Activated naive CD8-positive, alpha-beta T cell treated with anti-CD3 and anti-CD28 coated beads, Interleukin-2, amount 50 U/mL, for 24 hours (primary cell): ENCODE measurements around the gene CLIC1.

Experiments used
- ATAC-seq: fragments of 150-1000 bp; cut with Tn5 transposase; one replicate; pipeline ENCODE4 v1.10.0; 2021
- DNase-seq: peaks from one replicate; pipeline ENCODE4 v3.0.0; 2021
- H3K27ac Mint-ChIP-seq: one replicate; pipeline ENCODE4 v1.8.0; 2021; ENCODE audit warnings: mild to moderate bottlenecking, mixed read lengths
- H3K27me3 Mint-ChIP-seq: one replicate; pipeline ENCODE4 v1.8.0; 2021; ENCODE audit warnings: mixed read lengths
- H3K36me3 Mint-ChIP-seq: one replicate; pipeline ENCODE4 v1.8.0; 2021; ENCODE audit warnings: low read depth, mixed read lengths
- H3K4me1 Mint-ChIP-seq: one replicate; pipeline ENCODE4 v1.8.0; 2021; ENCODE audit warnings: mixed read lengths
- H3K4me3 Mint-ChIP-seq: one replicate; pipeline ENCODE4 v1.8.0; 2021; ENCODE audit warnings: mild to moderate bottlenecking, moderate library complexity, mixed read lengths
- H3K9me3 Mint-ChIP-seq: one replicate; pipeline ENCODE4 v1.8.0; 2021; ENCODE audit warnings: mixed read lengths

CLIC1 gene

DNA sequence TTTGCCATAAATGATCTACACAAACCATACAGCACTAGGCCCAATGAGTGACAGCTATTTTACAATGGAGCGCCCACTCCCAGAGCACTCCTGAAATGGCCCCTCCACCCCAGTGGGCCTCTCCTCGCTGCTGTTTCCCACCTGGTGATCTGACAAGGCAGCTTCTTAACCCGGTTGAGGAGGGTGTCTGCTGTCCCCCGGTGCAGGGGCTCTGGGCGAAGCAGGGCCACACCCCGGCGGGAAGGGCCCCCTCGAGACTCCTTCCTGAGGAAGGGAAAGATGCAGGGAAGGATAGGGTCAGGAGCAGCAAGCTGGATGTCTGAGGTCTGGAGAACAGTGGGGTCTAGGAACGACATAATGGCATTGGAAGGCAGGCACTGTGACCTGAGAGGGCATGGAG, 43.4 kb downstream of the CLIC1 start:
- peaks cover 16% of the 10 kb centered on the region for H3K4me1 Mint-ChIP-seq
- peaks cover 20% of the 10 kb centered on the region for H3K36me3 Mint-ChIP-seq
- no peak for ATAC-seq
- no peaks in the 10 kb centered on the region for H3K27me3 Mint-ChIP-seq
- no peaks in the 10 kb centered on the region for H3K9me3 Mint-ChIP-seq
- DNase-seq = no peak
- H3K27ac Mint-ChIP-seq = no peak overlapping the region
- H3K4me3 Mint-ChIP-seq = no peak overlapping the region

DNA sequence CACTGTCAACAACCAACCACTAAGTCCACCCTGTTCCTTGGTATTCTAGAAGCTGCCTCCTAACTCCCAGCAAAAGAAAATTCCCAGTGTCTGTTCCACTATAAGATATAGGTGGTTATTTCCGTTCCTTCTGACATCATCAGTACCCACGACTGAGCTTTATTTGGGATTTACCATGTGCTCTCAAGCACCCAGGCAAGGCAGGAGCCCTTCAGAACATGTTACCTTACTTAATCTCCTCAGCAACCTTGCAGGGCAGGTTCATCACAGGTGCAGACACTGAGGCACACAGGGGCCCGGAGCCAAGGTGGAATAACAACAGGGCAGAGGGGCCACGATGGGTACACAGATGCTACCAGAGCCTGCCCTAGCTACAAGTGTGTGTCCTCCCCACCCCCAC, 44.0 kb downstream of the CLIC1 start:
- Mint-ChIP-seq H3K27ac (no peak overlapping the region), H3K27me3 (no peaks in the 10 kb centered on the region), H3K4me1 (peaks cover 11% of the 10 kb centered on the region), H3K4me3 (no peak overlapping the region), H3K9me3 (no peaks in the 10 kb centered on the region), H3K36me3 (peaks cover 20% of the 10 kb centered on the region)
- no peak for DNase-seq
- ATAC-seq = no peak

DNA sequence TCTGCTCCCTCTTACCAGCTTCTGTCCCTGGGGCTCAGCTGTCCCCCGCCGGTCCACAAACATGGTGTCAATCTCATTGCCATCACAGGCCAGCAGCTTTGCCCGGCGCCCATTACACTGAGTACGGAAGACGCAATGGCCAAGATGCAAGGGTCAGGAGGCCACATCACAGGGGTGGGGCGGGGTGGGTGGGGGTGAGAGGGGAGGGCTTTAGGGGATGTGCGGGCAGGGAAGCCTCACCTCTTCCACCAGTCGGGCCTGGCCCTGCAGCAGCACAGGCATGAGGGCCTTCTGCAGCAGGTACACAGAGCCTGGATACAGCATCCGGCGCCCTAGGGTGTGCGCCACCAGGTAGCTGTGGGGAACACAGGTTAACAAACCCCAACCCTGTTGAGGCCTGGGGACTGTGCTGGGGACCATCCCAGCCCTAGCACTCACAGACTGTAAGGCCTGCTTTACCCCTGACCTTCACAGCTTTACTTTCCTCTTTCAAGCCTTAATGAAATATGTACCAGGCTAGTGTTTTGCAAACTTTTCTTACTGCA, 44.7 kb downstream of the CLIC1 start:
- Mint-ChIP-seq H3K27ac (no peak overlapping the region), H3K9me3 (no peaks in the 10 kb centered on the region), H3K36me3 (peaks cover 19% of the 10 kb centered on the region), H3K4me1 (peaks cover 10% of the 10 kb centered on the region), H3K4me3 (no peak overlapping the region), H3K27me3 (no peaks in the 10 kb centered on the region)
- DNase-seq (no peak), ATAC-seq (no peak)

DNA sequence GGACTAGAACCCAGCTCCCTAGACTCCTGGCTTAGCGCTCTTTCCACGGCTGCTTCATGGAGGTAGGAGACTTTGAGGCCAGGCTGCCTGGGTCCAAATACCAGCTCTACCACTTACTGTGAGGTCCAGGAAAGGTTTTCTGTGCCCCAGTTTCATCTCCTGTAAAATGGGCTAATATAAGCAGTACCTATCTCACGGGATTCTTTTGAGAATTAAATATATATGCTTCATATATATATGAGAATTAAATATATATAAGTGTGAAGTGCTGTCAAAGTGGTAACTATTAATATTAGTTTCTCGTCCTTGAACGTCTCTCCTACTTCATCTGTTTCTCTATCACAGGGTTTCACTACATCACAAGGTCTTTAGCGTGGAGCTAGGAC, 45.3 kb downstream of the CLIC1 start:
- ATAC-seq = no peak
- no peak overlapping the region for H3K27ac Mint-ChIP-seq
- no peak overlapping the region for H3K4me3 Mint-ChIP-seq

DNA sequence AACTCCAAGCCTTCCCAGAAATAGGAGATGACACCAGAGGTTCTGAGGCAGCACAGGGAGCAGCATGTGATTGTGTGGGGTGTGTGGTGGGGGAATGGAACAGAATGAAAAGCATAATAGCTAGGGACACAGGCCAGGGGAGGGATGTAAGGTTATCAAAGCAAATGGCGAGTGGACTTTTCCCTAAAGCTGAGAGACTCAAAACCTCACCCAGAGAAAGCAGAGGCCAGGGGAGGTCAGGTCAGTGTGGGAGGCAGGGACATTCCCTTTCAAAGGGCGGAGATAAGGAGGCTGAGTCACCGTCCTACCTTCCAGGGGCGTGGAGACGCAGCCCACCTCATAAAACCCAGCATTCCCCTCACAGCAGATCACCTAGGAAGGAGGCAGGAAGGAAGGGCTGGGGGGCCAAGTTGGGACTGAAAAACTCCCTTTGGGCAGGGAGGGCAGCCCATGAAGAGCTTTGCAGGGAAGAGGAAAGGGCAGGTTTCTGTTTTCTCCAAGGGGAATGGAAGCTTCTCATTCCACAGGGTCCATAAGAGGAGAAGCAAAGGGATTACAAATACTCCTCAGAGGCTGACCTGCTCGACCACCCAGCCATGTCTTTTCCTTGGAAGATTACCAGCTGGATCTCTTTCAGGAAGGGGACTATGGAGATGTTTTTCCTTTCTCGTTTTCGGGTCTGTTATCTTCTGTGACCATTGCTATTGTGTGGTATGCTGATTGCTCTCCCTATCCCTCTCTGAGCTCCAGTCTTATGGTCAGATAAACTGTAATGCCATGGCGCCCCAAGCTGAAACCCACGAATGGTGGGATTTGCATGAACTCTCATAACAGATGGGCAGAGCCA, 45.9 kb downstream of the CLIC1 start:
- no peaks in the 10 kb centered on the region for H3K27me3 Mint-ChIP-seq
- peaks cover 10% of the 10 kb centered on the region for H3K4me1 Mint-ChIP-seq
- peaks cover 15% of the 10 kb centered on the region for H3K36me3 Mint-ChIP-seq
- no peak for DNase-seq
- no peak overlapping the region for H3K4me3 Mint-ChIP-seq
- H3K27ac Mint-ChIP-seq = peak overlapping the region; percentile 59
- peak; percentile 44 for ATAC-seq
- no peaks in the 10 kb centered on the region for H3K9me3 Mint-ChIP-seq

More for the DNA sequence above, 45.3 kb downstream of the CLIC1 start:
- Mint-ChIP-seq H3K27me3 (no peaks in the 10 kb centered on the region), H3K9me3 (no peaks in the 10 kb centered on the region), H3K4me1 (peaks cover 10% of the 10 kb centered on the region), H3K36me3 (peaks cover 18% of the 10 kb centered on the region)
- DNase-seq = no peak

DNA sequence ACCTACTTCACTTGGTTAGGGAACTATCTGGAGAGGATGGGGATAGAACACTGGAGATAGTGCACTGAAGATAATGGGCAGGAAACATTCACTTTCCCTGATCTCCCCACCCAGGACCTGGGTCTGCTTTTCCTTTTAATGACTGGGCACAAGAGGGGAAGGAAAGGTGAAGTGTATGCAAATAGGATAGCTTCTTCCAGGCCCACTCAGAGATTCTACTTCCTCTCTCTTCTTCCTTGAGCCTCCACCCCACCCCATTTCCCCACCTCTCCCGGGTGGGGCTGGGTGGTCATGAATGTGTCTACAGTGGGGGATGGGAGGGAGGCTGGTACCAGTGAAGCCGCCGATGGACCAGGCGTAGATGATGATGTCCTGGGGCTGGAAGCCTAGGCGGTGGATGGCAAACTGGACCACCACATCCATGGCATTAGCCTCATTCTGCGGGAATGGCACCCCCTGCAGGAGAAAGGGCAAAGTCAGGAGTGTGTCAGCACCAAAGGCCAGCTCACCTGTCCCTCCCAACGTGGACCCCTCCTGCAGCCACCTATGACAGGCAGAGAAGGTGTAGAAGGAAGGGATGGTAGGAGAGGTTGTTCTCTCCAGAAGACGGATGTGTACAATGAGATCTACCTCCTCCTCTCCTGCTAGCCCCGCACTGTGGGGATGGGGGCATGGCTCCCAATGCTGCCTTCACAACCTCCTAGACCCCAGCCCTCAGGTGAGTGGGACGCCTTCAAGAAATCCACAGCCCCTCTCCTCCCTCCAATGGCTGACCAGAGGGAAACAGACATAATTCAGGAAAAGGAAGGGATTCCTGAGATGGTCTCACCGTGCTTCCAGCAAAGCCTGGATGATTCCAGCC, 46.9 kb downstream of the CLIC1 start:
- ATAC-seq = no peak
- no peaks in the 10 kb centered on the region for H3K27me3 Mint-ChIP-seq
- H3K36me3 Mint-ChIP-seq = peaks cover 11% of the 10 kb centered on the region
- peaks cover 10% of the 10 kb centered on the region for H3K4me1 Mint-ChIP-seq
- no peaks in the 10 kb centered on the region for H3K9me3 Mint-ChIP-seq
- no peak overlapping the region for H3K4me3 Mint-ChIP-seq
- H3K27ac Mint-ChIP-seq = peak overlapping the region; percentile 59
- no peak for DNase-seq

DNA sequence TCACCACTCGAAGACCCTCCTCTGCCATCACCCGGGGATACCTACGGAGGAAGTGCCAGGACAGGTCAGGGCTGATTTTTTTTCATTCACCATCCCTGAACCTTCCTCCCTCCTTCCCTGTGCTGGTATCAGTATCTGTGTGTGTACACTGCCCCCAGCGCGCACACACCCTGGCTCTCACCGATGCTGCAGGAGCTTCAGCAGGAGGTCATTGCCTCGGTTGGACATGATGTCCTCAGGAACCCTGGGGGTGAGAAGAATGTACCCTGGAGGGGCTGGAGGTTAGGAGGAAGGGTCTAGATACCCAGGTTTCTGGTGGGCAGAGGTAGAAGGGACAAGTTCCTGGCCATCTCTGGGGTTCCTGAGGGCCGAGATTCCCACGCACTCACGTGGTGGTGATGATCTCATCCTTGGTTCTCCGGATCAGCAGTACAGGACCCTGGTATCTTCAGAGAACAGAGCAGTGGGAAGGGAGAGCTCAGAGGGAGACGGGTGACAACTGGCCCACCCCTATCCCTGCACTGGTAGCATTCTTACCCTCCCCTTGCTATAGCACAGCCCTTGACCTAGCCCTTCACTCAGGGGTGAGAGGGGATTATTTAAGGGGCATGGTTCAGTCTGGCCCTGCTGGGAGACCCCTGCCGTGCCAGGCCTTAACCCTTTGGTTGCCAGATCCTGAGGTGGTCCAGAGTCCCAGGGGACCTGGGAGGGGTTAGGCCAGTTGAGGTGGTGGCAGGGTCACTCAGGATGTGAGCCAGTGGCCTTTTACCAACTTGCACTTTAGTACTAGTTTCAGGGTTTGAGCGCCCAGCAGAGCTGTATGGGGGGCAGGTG, 48.3 kb downstream of the CLIC1 start:
- Mint-ChIP-seq H3K4me1 (peaks cover 10% of the 10 kb centered on the region), H3K27me3 (no peaks in the 10 kb centered on the region), H3K9me3 (no peaks in the 10 kb centered on the region), H3K4me3 (no peak overlapping the region), H3K27ac (no peak overlapping the region), H3K36me3 (peaks cover 11% of the 10 kb centered on the region)
- DNase-seq = no peak
- ATAC-seq = no peak

DNA sequence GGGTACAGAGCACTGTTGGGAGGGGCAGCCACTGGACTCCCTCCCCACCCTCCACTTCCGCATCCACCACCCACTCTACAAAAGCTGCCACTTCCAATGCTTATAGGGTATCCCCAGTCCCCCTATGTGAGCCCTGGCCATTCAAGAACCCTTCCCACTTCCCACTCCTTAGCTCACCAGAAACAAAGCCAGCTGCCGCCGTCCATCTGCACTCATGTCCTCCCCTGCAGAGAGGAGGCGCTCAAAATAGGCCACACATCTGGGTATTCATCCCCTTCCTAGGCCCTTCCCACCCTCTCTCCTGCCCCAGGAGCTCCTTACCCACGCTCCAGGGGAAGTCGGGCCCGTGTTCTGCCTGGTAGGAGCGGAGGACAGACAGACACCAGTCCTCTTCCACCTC, 49.0 kb downstream of the CLIC1 start:
- Mint-ChIP-seq H3K27ac (no peak overlapping the region), H3K9me3 (no peaks in the 10 kb centered on the region), H3K36me3 (peaks cover 11% of the 10 kb centered on the region), H3K4me1 (peaks cover 10% of the 10 kb centered on the region), H3K4me3 (no peak overlapping the region), H3K27me3 (no peaks in the 10 kb centered on the region)
- no peak for DNase-seq
- no peak for ATAC-seq

DNA sequence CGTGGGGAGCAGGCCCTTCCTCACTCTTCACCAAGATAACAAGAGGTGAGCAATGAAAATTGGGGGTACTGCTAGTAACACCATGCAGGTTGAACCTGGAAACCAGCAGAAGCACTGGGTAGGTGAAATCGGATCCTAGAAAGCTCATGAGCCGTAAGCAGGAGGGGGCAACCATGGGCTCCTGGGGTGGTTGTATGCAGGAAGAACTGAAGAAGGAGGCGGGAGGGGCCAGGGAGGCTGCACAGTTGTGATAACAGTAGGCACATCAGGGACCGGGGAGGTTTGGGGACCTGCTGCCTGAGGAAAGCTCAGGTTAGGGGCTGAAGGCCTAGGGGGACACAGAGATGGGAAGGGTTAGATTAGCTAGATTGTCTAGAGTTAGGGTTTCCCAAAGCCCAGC, 49.8 kb downstream of the CLIC1 start:
- no peak for ATAC-seq
- H3K27ac Mint-ChIP-seq = peak overlapping the region; percentile 2
- H3K4me3 Mint-ChIP-seq = no peak overlapping the region
- no peaks in the 10 kb centered on the region for H3K9me3 Mint-ChIP-seq
- no peaks in the 10 kb centered on the region for H3K27me3 Mint-ChIP-seq
- peaks cover 15% of the 10 kb centered on the region for H3K4me1 Mint-ChIP-seq
- no peak for DNase-seq
- peaks cover 11% of the 10 kb centered on the region for H3K36me3 Mint-ChIP-seq

DNA sequence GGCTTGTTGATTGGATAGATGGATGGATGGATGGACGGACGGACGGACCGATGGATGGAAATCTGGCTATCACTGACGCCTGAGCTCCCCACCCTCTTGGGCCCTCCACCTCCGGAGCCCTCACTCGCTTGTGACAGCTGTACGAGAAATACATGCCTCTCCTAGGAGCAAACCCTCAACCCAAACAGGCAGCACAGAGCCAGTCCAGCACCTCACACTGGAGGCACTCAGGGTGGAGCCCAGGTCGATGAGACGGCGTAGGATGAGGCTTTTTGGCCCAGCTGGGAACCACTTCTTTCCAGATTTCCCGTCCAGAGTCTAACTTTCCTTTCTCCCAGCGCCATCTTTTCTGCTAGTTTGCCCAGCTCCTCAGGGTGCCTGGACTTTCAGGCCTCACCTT, 52.7 kb downstream of the CLIC1 start:
- no peak for ATAC-seq
- H3K27ac Mint-ChIP-seq = no peak overlapping the region
- peaks cover 21% of the 10 kb centered on the region for H3K4me1 Mint-ChIP-seq
- no peak for DNase-seq
- H3K36me3 Mint-ChIP-seq = peaks cover 11% of the 10 kb centered on the region
- no peak overlapping the region for H3K4me3 Mint-ChIP-seq
- H3K27me3 Mint-ChIP-seq = no peaks in the 10 kb centered on the region
- no peaks in the 10 kb centered on the region for H3K9me3 Mint-ChIP-seq

DNA sequence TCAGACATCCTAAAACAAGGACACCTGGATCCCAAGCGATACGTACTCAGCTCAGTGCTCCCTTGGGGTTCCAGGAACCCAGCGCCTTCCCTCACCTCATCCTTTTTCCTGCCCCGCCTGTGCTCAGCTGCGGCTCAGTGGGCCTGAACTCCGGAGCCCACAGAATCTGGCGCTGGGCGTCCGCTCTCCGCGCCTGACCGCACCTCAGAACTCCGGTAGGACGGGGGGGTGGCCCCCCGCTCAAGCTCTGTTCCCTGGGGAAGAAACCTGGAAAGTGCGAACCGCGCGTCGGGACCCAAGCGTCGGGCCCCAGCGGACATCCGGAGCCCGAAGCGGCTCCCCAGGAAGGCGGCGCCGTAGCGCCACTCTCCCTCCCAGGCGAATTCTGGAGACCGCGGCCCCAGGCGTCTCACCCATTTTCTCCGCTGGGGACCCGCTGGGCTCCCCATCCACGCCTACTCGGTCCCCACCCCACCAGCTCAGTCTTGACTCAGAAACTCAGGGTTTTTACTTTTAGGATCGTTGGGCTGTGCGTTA, 55.1 kb downstream of the CLIC1 start:
- ATAC-seq (peak; percentile 73), DNase-seq (peak; percentile 55)
- no peaks in the 10 kb centered on the region for H3K9me3 Mint-ChIP-seq
- peak overlapping the region; percentile 29 for H3K27ac Mint-ChIP-seq
- peaks cover 21% of the 10 kb centered on the region for H3K4me1 Mint-ChIP-seq
- peaks cover under 1% of the 10 kb centered on the region for H3K36me3 Mint-ChIP-seq
- H3K27me3 Mint-ChIP-seq = no peaks in the 10 kb centered on the region
- peak overlapping the region; percentile 77 for H3K4me3 Mint-ChIP-seq
